Duodenal mucosa (tissue), 2 donors: ENCODE data around the gene RRM2.
A peak's percentile ranks its signal among the peaks of the same experiment; 100 is the strongest.

Experiments used
- H3K27ac ChIP-seq: one replicate; pipeline ENCODE4 v1.7.0; 2013; ENCODE audit warnings: low read depth, low read length
- H3K27me3 ChIP-seq, 2 donors: one replicate each; pipeline ENCODE4 v1.7.0; 2013; ENCODE audit warnings: low read length in 2 of 2, control low read depth in 1 of 2; ENCODE audit not compliant: insufficient read depth in 2 of 2, control insufficient read depth in 1 of 2
- H3K36me3 ChIP-seq, 2 donors: one replicate each; pipeline ENCODE4 v1.7.0; 2013; ENCODE audit warnings: low read length in 2 of 2, control low read depth in 1 of 2; ENCODE audit not compliant: insufficient read depth in 2 of 2, control insufficient read depth in 1 of 2
- H3K4me1 ChIP-seq, 2 donors: one replicate each; pipeline ENCODE4 v1.7.0; 2013; ENCODE audit warnings: low read length in 2 of 2, control low read depth in 1 of 2; ENCODE audit not compliant: insufficient read depth in 2 of 2, control insufficient read depth in 1 of 2
- H3K4me3 ChIP-seq, 2 donors: one replicate each; pipeline ENCODE4 v1.7.0; 2013; ENCODE audit warnings: low read length in 2 of 2, low read depth in 1 of 2
- H3K9ac ChIP-seq, 2 donors: one replicate each; pipeline ENCODE4 v1.7.0; 2013; ENCODE audit warnings: low read length in 2 of 2, low read depth in 1 of 2
- H3K9me3 ChIP-seq, 2 donors: one replicate each; pipeline ENCODE4 v1.7.0; 2013; ENCODE audit warnings: low read length in 2 of 2, control low read depth in 1 of 2; ENCODE audit not compliant: control insufficient read depth in 1 of 2

Gene RRM2

DNA sequence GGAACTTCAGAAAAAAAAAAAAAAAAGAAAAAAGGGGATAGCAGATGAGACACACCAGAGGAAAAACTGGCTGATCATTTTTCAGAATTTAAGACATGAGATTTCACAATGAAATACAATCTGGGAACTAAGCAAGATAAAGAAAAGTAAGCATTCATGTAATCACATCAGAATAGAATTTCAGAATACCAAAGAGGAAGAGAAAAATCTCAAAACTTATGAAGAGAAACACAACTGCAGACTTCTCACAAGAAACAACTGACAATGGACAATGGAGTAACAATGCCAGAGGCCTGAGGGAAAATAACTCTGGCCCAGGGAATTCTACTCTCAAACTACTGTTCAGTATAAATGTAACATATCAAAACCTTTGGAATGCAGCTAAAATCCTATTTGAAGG lies 13.2 kb upstream of the RRM2 start:
- no peaks in the 10 kb centered on the region for H3K9me3 ChIP-seq
- peaks cover 3 to 6% of the 10 kb centered on the region in 2 donors for H3K4me1 ChIP-seq
- no peak overlapping the region for H3K27ac ChIP-seq
- no peak overlapping the region for H3K9ac ChIP-seq
- H3K27me3 ChIP-seq: no peaks in the 10 kb centered on the region
- no peaks in the 10 kb centered on the region for H3K36me3 ChIP-seq
- no peak overlapping the region for H3K4me3 ChIP-seq

DNA sequence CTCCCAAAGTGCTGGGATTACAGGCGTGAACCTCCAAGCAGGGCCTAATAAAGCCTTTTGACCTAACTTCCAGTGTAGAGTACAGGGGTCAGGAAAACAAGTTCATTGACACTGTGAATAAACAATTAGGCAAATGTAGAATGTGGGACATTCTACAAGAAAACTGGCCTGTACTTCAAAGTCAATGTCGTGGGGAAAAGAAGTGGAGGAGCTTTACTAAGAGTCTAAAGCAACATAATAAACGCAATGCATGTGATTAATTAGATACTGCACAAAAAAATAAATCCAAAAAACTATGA lies 3.6 kb upstream of the RRM2 start:
- peaks cover 0 to 4% of the 10 kb centered on the region in 2 donors for H3K27me3 ChIP-seq
- no peak overlapping the region for H3K4me3 ChIP-seq
- H3K36me3 ChIP-seq: no peaks in the 10 kb centered on the region
- H3K9ac ChIP-seq: no peak overlapping the region
- no peak overlapping the region for H3K27ac ChIP-seq
- H3K9me3 ChIP-seq: no peaks in the 10 kb centered on the region
- H3K4me1 ChIP-seq: peaks cover 20 to 30% of the 10 kb centered on the region in 2 donors

DNA sequence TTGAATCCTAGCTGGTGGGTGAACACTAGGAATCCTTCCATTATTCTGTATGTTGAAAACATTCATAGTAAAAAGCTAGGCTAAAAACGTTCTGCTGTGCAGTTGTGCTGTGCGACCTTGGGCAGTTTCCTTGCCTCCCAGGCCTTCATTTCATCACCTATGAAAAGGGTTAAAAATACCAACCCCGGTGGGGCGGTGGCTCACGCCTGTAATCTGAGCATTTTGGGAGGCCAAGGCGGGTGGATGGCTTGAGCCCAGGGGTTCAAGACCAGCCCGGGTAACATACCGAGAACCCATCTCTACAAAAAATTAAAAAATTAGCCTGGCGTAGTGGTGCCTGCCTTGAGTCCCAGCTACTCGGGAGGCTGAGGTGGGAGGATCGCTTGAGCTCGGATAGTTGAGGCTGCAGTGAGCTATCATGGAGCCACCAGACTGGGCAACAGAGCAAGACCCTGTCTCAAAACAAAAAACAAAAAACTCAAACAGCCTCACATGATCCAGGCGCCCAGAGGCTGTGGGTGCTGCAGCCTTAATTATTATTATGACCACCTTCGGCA lies 2.9 kb upstream of the RRM2 start:
- peak overlapping the region; percentile 78 to 86 for H3K4me3 ChIP-seq
- H3K4me1 ChIP-seq: peaks cover 21 to 37% of the 10 kb centered on the region in 2 donors
- H3K9ac ChIP-seq: peak overlapping the region in 1 of 2 donors; percentile 57
- H3K27ac ChIP-seq: peak overlapping the region; percentile 61
- H3K9me3 ChIP-seq: no peaks in the 10 kb centered on the region
- no peaks in the 10 kb centered on the region for H3K36me3 ChIP-seq
- H3K27me3 ChIP-seq: peaks cover 0 to 4% of the 10 kb centered on the region in 2 donors

DNA sequence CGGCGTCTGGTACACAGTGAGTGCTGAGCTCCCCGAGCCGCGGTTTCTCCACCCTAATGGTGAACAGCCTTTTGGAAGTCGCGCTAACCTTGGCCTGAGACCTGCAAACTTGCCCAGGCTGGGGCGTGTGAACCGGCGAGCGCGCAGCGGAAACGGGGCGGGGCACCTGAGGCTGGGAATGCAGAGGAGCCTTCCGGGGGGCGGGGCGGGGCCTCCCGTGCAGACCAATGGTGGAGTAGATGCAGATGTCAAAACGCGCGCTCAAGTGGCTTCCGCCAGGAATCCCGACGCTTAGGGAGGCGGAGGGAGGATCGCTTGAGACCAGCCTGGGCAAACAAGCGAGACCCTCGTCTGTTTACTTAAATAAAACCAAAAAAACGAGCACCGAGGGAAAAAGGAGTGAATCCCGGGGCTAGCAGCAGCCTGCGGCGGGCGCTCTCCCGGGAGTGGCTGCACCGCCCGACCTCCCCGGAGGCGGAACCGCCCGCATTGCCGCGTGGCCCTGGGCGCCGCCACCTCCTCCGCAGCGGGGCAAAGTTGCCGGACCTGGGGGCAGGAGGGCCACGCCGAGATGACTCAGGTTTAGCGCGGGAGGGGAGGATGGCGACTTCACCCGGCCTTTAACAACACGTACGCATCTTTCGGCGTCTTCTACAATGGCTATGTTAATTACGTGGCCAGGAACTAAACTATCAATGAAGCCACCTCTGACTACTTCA lies 2.2 kb upstream of the RRM2 start:
- peak overlapping the region; percentile 57 to 71 for H3K9ac ChIP-seq
- peak overlapping the region; percentile 89 for H3K27ac ChIP-seq
- no peaks in the 10 kb centered on the region for H3K36me3 ChIP-seq
- peaks cover 28 to 43% of the 10 kb centered on the region in 2 donors for H3K4me1 ChIP-seq
- no peaks in the 10 kb centered on the region for H3K9me3 ChIP-seq
- peaks cover 0 to 4% of the 10 kb centered on the region in 2 donors for H3K27me3 ChIP-seq
- H3K4me3 ChIP-seq: peak overlapping the region; percentile 78 to 86

DNA sequence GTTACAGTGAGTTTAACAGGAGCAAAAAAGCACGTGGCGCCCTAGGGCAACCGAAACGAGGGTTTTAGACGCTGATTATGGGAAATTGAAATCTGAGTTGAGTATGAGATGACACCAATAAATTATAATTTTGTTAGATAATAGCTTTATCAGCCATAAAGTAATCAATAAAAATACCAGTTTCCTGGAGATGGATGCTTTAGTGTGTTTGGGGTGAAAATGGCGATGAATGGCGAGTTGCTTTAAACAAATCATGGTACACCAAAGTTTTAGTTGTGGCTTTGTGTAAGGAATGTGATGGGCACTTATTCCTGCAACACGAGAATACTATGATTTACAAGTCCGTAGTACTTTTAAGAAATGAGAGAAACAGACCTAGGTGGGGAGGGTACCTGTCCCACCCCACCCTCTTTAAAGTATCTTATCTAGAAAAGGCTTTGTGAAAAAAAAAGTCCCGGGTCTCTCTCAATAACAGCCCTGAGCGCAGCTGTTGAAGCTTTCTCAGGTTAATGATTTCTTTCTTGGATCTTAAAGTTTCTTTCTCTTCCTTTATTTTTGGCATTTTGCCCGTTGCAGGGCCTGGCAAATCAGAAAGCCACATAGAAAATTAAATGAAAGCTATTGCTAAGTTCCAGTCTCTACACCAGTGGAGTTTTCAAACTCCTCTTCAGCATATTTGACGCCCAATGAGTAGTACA lies 1.5 kb upstream of the RRM2 start:
- peak overlapping the region; percentile 89 for H3K27ac ChIP-seq
- H3K4me1 ChIP-seq: peaks cover 34 to 48% of the 10 kb centered on the region in 2 donors
- peak overlapping the region; percentile 64 to 71 for H3K9ac ChIP-seq
- no peaks in the 10 kb centered on the region for H3K9me3 ChIP-seq
- peaks cover 0 to 4% of the 10 kb centered on the region in 2 donors for H3K27me3 ChIP-seq
- no peaks in the 10 kb centered on the region for H3K36me3 ChIP-seq
- peak overlapping the region; percentile 78 to 86 for H3K4me3 ChIP-seq

DNA sequence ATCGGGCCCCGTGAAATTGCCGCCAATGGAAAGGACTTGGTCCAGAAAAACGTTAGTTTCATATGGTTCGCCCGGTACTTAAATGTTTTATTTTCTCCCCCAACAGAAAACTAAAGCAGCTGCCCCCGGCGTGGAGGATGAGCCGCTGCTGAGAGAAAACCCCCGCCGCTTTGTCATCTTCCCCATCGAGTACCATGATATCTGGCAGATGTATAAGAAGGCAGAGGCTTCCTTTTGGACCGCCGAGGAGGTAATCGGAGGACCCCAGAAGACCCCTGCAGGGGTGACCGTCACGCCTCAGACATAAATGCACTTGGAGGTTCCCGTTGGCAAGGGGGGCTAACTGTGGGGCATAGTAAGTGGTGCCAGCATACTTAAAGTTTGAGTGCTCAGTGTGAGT lies 742 bp downstream of the RRM2 start:
- no peaks in the 10 kb centered on the region for H3K9me3 ChIP-seq
- H3K4me1 ChIP-seq: peaks cover 51 to 68% of the 10 kb centered on the region in 2 donors
- peak overlapping the region; percentile 74 to 78 for H3K4me3 ChIP-seq
- H3K9ac ChIP-seq: peak overlapping the region; percentile 55 to 63
- no peaks in the 10 kb centered on the region for H3K36me3 ChIP-seq
- peaks cover 0 to 4% of the 10 kb centered on the region in 2 donors for H3K27me3 ChIP-seq
- no peak overlapping the region for H3K27ac ChIP-seq

DNA sequence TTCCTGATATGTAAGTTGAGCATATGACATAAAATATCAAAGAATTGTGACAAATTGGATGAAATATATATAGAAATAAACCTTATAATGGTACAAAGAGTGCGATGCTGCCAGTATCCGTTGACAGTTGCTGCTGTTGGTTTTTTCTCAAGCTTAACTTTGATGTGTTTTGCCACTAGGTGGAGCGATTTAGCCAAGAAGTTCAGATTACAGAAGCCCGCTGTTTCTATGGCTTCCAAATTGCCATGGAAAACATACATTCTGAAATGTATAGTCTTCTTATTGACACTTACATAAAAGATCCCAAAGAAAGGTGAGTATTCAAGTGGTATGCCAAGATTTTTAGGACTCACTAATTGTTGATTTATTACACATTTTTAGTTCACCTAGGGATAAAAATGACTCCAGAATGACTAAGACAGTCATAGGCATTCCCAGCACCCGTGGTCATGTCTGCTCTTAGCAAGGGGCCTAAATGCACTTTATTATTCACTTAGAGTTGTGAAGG lies 2.1 kb downstream of the RRM2 start:
- H3K4me1 ChIP-seq: peaks cover 60 to 71% of the 10 kb centered on the region in 2 donors

DNA sequence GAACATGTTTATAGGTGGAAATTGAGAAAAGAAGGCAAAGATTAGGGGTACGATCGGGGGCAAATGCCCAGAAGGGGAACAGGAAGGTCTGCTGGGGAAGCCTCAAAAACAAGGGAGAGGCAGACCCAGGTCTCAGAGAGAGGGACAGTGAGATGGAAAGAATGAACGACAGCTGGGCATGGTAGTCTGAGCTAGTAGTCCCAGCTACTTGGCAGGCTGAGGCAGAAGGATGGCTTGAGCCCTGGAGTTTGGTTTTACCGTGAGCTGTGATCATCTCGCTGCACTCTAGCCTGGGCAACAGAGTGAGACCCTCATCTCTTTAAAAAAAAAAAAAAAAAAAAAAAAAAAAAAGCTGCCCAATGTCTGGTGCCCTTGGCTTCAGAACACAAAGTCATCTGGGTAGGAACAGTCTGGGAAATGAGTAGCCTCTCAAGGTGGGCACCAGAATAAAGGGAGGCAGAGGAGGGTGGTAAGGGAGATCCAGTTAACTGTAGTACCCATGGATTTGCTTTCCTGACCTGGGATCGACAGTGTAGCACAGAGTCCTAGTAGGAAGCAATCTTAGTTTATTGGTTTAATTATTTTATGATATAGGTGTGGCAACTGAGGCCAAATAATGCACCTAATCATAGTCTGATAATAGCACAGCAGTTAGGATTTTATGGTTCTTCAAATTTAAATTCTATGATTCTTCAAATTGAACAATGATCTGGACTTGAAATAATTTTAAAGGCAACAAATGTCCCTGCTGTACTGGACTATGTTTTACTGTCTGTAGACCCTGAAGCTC lies 3.5 kb downstream of the RRM2 start:
- H3K27ac ChIP-seq: no peak overlapping the region
- H3K27me3 ChIP-seq: peaks cover 0 to 4% of the 10 kb centered on the region in 2 donors
- no peak overlapping the region for H3K4me3 ChIP-seq
- no peaks in the 10 kb centered on the region for H3K36me3 ChIP-seq
- H3K9ac ChIP-seq: no peak overlapping the region
- H3K9me3 ChIP-seq: no peaks in the 10 kb centered on the region
- H3K4me1 ChIP-seq: peaks cover 57 to 66% of the 10 kb centered on the region in 2 donors

More for the DNA sequence above, 2.1 kb downstream of the RRM2 start:
- peak overlapping the region; percentile 32 to 78 for H3K4me3 ChIP-seq
- peak overlapping the region; percentile 21 to 22 for H3K9ac ChIP-seq
- H3K36me3 ChIP-seq: no peaks in the 10 kb centered on the region
- no peaks in the 10 kb centered on the region for H3K9me3 ChIP-seq
- no peak overlapping the region for H3K27ac ChIP-seq
- peaks cover 0 to 4% of the 10 kb centered on the region in 2 donors for H3K27me3 ChIP-seq

DNA sequence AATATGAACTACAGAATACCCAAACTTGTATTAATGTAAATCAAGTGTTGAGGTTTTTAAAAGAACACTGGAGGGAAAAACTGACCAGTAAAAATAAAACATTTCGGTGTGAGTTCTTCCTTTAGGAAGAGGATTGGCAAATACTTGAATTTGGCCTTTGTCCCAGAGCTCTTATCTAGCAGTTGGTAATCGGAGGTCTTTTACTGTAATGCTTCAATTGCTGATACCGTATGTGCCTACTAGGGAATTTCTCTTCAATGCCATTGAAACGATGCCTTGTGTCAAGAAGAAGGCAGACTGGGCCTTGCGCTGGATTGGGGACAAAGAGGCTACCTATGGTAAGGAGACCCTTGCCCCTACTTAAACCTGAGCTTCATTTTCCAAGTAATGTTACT lies 4.1 kb downstream of the RRM2 start:
- H3K4me1 ChIP-seq: peaks cover 55 to 60% of the 10 kb centered on the region in 2 donors
- peaks cover 0 to 4% of the 10 kb centered on the region in 2 donors for H3K27me3 ChIP-seq
- H3K4me3 ChIP-seq: peak overlapping the region; percentile 1 to 3
- H3K36me3 ChIP-seq: no peaks in the 10 kb centered on the region
- no peak overlapping the region for H3K9ac ChIP-seq
- H3K9me3 ChIP-seq: no peaks in the 10 kb centered on the region
- H3K27ac ChIP-seq: no peak overlapping the region
